Stimulated activated CD4-positive, alpha-beta T cell treated with anti-CD3 and anti-CD28 coated beads, Interleukin-2, amount 100 ng/mL, for 48 hours (primary cell): ENCODE data around the gene SETX.
A peak's percentile ranks its signal among the peaks of the same experiment; 100 is the strongest.

ENCODE experiments used
- DNase-seq, 2 donors: peaks; one replicate each; pipeline ENCODE4 v3.0.0-alpha.2; 2020

Gene SETX

DNA sequence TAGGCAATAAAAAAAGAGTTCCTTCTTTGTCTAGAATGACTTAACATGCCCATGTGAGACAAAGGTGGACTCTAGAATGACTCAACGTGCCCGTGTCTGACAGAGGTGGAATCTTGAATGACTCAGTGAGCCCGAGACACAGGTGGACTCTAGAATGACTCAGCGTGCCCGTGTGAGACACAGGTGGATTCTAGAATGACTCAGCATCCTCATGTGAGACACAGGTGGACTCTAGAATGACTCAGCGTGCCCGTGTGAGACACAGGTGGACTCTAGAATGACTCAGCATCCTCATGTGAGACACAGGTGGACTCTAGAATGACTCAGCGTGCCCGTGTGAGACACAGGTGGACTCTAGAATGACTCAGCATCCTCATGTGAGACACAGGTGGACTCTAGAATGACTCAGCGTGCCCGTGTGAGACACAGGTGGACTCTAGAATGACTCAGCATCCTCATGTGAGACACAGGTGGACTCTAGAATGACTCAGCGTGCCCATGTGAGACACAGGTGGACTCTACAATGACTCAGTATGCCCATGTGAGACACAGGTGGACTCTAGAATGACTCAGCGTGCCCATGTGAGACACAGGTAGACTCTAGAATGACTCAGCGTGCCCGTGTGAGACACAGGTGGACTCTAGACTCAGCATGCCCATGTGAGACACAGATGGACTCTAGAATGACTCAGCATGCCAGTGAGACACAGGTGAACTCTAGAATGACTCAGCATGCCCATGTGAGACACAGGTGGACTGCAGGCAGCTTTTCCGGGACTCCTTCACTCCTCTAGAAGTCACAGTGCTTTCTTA, 84.9 kb downstream of the SETX start:
- DNase-seq: peak in 1 of 2 donors; percentile 21

GRCh38 chr9:132268725-132269352, 85.9 kb downstream of the SETX start:
- peak; percentile 63 to 70 for DNase-seq

DNA sequence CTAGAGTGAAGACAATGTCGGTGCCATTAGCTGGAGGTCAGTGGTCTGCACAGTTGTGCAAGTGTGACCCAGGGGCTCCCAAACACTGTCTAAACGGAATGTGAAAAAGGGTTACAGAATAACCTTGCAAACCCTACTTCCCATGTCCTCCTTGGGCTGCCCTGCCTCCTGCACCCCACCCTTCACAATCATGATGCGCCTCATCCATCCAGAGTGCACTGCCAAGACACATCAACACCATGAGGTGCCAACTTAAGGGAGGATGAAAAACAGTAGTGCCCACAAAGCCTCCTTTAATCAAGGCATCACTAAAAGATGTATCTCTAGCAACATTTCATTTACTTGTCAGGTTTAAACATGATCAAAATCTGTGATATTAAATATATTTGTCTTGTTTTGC, 87.1 kb downstream of the SETX start:
- no peak for DNase-seq

GRCh38 chr9:132266017-132266416, 88.8 kb downstream of the SETX start:
- DNase-seq: no peak

DNA sequence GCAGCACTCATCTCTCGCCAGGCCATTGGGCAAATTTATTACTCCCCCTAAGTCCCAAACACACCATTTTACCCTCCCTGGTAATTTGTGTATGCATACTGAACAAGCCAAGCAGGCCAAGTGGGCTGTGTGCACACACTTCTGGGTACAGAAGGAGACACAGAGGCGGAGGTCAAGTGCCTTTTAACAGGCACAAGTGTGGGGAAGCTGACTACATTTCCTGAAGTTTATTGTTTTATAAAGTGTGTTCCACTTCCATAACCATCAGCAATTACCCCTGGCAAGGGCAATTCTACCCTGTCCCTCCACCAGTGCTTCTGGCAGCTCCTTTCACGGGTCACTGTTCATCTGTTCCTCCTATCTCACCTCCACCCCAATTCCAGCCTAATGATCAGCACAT, 93.9 kb downstream of the SETX start:
- DNase-seq: no peak

GRCh38 chr9:132250324-132251262, 104.2 kb downstream of the SETX start:
- DNase-seq: no peak

DNA sequence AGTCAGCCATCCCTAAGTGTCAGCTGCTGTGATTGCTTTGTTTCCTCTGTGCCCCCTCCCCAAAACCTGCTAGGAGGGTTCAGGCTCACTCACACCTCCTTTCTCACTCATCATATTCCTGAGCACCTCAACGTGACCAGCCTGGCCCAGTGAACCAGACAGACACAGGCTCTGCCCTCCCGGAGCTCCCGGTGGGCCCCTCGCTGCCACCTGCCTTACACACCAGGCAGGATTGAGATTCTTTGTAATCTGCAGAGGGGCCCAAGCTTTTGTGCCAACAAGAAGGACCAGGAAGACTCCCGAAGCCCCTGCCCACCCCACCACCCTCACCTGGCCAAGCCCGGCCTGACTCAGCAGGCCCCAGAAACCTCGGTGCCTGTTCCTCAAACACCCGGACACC, 105.1 kb downstream of the SETX start:
- DNase-seq: no peak

- DNase-seq: no peak
Measured at GRCh38 chr9:132249123-132249522, 105.7 kb downstream of the SETX start.

DNA sequence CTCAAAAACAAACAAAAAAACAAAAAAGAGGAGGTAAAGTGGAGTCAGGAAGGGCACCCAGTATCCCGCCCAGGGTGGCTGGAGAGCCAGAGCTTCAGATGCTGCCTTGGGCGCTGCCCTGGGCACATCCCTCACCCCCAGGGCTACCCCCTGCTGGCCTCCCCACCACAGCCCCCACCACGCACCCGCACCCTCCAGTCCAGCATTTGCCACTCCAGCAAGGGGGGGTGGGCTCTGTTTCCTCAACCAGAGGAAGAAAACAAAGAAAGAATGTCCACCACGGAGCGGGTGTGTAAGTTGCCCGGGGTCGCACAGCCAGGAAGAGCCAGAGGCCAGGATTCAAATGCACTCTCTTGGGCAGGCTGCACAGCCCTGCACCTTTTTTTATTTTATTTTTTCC, 106.8 kb downstream of the SETX start:
- no peak for DNase-seq

DNA sequence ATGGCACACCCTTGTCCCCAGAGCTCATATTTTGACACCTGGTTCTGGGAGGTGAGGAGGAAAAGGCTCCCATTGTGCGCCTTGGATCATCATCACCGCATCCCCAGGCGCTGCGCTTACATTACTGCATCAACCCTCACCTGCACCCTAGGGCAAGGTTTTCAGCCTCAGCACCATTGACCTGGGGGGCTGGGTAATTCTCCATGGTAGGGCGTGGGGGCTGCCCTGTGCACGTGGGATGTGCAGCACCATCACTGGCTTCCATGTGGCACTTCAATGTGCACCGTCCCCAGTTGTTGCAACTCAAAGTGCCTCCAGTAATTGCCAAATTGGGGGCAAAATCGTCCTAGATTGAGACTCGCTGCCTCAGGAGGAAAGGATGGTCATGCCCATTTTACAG, 109.3 kb downstream of the SETX start:
- DNase-seq: no peak

- DNase-seq: no peak
Measured at GRCh38 chr9:132244582-132245455, 110.0 kb downstream of the SETX start.

DNA sequence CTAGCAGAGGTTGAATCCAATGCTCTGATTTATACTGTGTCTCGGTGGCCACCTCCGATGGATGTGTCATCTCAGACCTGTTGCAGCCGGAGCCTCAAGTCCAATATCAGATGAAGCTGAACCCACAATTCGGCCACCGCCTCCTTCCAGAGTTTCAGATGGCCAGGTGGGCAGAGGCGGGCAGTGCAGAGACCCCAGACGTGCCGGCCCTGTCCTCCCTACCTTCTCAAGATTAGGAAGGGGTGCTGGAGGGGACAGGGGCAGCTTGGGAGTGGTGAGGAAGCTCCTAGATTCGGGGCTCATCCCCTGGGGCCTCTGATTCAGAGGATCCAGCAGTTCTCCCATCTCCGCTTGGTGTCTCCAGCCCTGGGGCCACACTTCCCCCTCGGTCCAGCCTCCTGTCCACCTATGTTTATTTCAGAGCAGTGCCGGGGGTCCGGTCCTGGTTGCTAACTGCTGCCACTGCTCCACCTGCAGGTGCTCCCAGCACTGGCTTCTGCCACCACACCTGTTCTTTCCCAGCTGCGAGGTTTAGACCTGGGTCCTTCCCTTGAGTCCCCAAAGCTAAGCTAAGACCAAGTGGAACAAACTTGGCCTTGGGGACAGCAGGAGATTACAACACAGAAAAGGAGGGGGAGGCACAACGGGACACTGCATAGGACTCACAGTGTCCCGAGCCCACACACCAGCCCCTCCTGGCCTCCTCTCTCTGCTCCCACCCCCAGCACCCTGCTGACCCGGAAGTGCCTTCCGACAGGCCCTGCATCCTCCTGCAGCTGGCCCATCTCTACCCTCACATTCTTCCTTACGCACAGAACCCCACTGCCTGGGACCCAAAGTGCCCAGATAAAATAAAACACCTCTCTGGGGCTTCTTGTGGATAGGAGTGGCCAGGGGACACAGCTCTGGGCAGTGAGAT, 111.4 kb downstream of the SETX start:
- DNase-seq: no peak

GRCh38 chr9:132242621-132243155, 112.1 kb downstream of the SETX start:
- DNase-seq: no peak

- DNase-seq: no peak
Measured at GRCh38 chr9:132241840-132242620, 112.8 kb downstream of the SETX start.

DNA sequence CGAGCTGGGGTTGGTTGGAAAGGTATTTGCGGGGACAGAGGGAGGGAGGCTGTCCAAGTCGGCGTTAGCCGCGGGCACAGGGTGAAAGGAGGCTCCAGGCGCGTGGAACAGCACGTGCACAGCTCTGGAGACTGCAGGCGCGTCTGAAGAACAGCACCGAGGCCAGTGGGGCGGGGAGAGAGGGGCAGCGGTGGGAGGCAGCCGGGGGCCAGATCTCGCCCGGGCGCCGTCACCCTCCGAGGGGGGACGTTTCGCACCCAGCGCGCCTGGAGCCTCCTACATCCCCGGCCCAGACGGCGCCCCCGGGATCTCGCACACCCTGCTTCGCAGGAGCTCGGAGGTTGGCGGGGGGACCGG, 113.3 kb downstream of the SETX start:
- DNase-seq: no peak

DNA sequence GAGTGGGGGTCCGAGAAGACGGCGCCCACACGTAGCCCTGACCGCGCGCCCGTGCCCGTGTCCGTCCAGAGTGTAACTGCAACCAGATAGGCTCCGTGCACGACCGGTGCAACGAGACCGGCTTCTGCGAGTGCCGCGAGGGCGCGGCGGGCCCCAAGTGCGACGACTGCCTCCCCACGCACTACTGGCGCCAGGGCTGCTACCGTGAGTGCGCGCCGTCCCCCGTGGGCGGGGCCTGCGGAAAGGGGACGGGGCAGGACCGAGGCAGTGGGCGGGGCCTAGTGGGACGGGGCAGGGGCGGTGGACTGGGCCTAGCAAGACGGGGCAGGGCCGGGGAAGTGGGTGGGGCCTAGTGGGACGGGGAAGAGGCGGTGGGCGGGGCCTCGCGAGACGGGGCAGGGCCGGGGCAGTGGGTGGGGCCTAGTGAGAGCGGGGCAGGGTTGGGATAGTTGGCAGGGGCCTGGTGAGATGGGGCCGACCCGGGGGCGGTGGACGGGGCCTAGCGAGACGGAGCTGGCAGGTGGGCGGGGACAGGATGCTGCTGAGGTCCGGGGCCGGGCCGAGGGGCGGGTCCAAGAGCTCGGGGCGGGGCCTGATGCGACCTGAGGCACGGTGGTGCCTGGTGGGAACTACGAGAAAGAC, 113.8 kb downstream of the SETX start:
- DNase-seq: peak; percentile 95 to 98

DNA sequence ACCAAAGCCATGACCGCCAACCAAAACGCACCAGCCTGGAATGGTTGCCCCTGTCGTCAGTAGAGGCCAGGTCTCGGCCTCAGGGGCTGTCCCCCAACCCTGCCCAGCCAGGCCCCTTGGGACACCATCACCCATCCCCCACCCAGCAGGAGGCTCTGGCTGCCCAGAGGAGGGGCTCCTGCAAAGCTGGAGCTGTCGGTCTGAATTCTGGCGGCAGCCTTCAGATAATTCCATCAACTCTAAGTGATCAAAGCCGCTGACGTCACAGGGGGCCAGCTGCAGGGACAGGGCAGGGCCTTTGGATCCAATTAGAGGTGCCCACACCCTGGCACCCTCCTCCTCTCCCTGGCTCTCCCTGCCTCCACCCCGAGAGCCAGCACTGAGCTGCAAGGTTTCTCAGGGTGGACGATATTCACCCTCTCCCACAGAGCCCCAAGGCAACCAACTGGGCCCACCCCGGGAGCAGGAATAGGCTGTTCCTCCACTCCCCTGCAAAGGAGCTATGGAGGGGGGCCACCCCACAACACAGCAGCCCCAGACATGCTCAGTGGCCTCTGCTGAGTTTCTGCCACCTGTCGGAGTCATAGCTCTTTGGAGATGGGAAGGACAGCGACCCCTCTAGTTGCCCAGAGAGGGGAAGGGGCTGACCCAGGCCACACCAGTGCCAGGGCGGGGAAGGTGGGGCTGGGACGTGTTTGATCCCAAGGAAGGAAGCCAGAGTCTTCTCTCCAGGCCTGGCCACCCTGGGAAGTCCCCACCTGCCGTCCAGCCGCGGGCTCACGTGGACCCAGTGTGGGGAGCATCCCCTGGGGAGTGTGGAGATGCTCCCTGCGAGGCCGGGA, 114.6 kb downstream of the SETX start:
- no peak for DNase-seq

DNA sequence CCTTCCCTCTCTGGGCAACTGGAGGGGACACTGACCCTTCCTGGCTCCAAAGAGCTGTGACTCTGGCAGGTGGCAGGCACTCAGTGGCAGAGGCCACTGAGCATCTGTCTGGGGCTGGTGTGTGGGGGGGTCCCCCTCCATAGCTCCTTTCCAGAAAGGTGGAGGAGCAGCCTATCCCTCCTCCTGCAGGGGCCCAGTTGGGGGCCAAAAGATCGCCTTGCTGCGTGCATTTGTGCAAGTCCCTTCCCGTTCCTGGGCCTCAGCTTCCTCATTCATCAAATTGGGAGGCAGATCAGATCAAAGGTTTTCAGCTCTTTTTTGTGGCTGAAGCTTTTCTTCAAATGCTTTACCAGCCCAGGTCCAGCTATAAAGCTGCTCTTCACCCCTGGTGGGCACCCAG, 115.3 kb downstream of the SETX start:
- DNase-seq: no peak

DNA sequence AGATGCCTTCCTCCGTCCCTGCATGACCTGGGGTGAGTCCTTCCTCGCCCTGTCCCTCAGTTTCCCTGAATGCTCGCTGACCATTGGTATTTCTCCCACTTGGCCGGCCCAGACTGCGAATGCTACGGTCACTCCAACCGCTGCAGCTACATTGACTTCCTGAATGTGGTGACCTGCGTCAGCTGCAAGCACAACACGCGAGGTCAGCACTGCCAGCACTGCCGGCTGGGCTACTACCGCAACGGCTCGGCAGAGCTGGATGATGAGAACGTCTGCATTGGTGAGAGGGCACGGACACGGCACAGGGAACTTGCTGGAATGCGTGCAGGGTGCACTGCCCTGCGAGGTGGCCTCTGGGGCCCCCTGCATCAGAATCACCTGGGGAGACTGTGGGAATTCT, 115.8 kb downstream of the SETX start:
- DNase-seq: no peak
